Measurements from ENCODE around the gene GUCA1C. TPM values are rescaled to one million over a fixed set of nuclear protein-coding genes. Genes with fewer than 3 reads are reported as not detected.

Gene GUCA1C
- total and polyA plus RNA-seq, 2 of the 8 experiments (the other 6 are each of a cell fraction or from before 2014, with no cell fraction given), result not detected

DNA sequence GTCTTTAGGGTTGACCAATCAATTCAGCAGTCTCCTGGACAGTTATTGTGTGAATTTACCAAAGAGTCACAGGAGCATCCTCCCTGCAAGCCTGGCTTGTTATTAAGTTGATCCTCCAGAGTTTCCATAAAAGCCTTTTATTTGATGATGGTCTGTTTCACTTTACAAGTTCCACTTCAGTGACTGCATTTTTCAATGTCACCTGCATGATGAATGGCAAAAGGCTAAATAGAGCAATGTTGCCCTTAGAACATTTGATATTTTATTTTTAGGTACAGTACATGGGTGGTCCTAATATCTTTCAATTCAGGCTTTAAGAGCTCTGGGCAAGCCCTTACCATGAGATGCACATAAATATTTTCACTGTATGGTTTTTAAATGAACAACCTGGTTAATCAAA is 22.6 kb downstream of the GUCA1C start:
- Histone ChIP-seq H3K56ac (replicated peaks; ENCODE audit: insufficient read length, low read depth, low read length) (no peak overlapping the region), H3K4me3 (ENCODE audit: extremely low read depth in 1 of 4, insufficient read depth in 2 of 4, low read depth in 3 of 4, low read length in 4 of 4) (no peak overlapping the region), H2BK15ac (ENCODE audit: low read length) (no peak overlapping the region), H3K9ac (replicated peaks in 1 of 4; ENCODE audit: extremely low read depth in 1 of 4, low read depth in 3 of 4, low read length in 3 of 4) (no peak overlapping the region), H3K4ac (replicated peaks; ENCODE audit: insufficient read length, low read depth, low read length) (no peak overlapping the region), H3K27ac (ENCODE audit: low read depth, low read length) (no peak overlapping the region), H2BK5ac (ENCODE audit: low read depth, low read length) (no peak overlapping the region), H3K18ac (ENCODE audit: extremely low read depth, low read length) (no peak overlapping the region), H4K91ac (replicated peaks; ENCODE audit: insufficient read length, low read length) (no peak overlapping the region), H3K27me3 (replicated peaks in 1 of 4; ENCODE audit: control insufficient read depth in 3 of 4, extremely low read depth in 1 of 4, insufficient read depth in 3 of 4, low read length in 3 of 4) (no peaks in the 10 kb centered on the region), H3K36me3 (ENCODE audit: control insufficient read depth in 2 of 4, insufficient read depth in 4 of 4, low read length in 3 of 4) (no peaks in the 10 kb centered on the region), H3K23ac (ENCODE audit: insufficient read length) (no peak overlapping the region), H4K5ac (ENCODE audit: insufficient read length, low read depth, low read length) (no peak overlapping the region), H3K4me2 (ENCODE audit: insufficient read depth in 1 of 2, low read depth in 2 of 2, low read length in 2 of 2) (no peak overlapping the region), H2AFZ (ENCODE audit: low read length) (no peak overlapping the region), H4K20me1 (replicated peaks in 1 of 2; ENCODE audit: control insufficient read depth in 1 of 2, insufficient read depth in 2 of 2, low read length in 2 of 2) (no peaks in the 10 kb centered on the region), H3K14ac (ENCODE audit: insufficient read length) (no peak overlapping the region), H3K79me1 (ENCODE audit: low read depth, low read length) (no peaks in the 10 kb centered on the region), H2BK120ac (replicated peaks; ENCODE audit: low read depth, low read length) (no peak overlapping the region), H4K8ac (ENCODE audit: extremely low read depth, insufficient read depth, low read length) (no peak overlapping the region), H2BK12ac (ENCODE audit: low read depth, low read length) (no peak overlapping the region), H3K4me1 (replicated peaks in 1 of 4; ENCODE audit: control insufficient read depth in 3 of 4, insufficient read depth in 4 of 4, low read length in 3 of 4) (no peaks in the 10 kb centered on the region), H3K79me2 (ENCODE audit: control insufficient read depth in 1 of 2, insufficient read depth in 2 of 2, low read length in 2 of 2) (no peaks in the 10 kb centered on the region), H2AK5ac (ENCODE audit: low read depth, low read length) (no peak overlapping the region), H3K9me3 (ENCODE audit: insufficient read depth in 2 of 2, low read depth in 1 of 2, low read length in 1 of 2) (no peaks in the 10 kb centered on the region), H2BK20ac (ENCODE audit: low read length) (no peak overlapping the region), H3K23me2 (ENCODE audit: low read depth, low read length) (no peaks in the 10 kb centered on the region)
- FAIRE-seq, result no peak
- ChIA-PET POLR2A (ENCODE audit: partially characterized antibody) (no interaction called here), CTCF (ENCODE audit: partially characterized antibody) (interaction anchor here (2.0 kb wide), 1 partner anchor 93 kb away, joined by 6 read pairs; no protein-coding TSS in a partner anchor)
- no peak for DNase-seq (ENCODE audit: low read depth in 1 of 2, low spot score in 2 of 2)
- TF ChIP-seq EGR1 (IDR thresholded peaks at IDR 0.05; ENCODE audit: borderline replicate concordance, low read depth, low read length), result no peak
- no peak for TF ChIP-seq POU5F1 (IDR thresholded peaks at IDR 0.05; ENCODE audit: low read depth, low read length)
- no peak for TF ChIP-seq ASH2L (IDR thresholded peaks at IDR 0.05; ENCODE audit: low read length)
- TF ChIP-seq BCL11A (IDR thresholded peaks at IDR 0.05; ENCODE audit: low read depth in 2 of 2, low read length in 2 of 2), result no peak
- TF ChIP-seq SIRT6 (IDR thresholded peaks at IDR 0.05; ENCODE audit: low read length), result no peak
- TF ChIP-seq YY1 (IDR thresholded peaks at IDR 0.05; ENCODE audit: low read depth, low read length), result no peak
